ENCODE results near the gene ITGB4.

ITGB4 gene

GRCh38 chr17:75703591-75703990 lies 17.7 kb upstream of the ITGB4 start:
- TF ChIP-seq TAF1 (IDR thresholded peaks at IDR 0.05; ENCODE audit: borderline replicate concordance, insufficient read depth, low read length): no peak
- no peak for TF ChIP-seq SIN3A (IDR thresholded peaks at IDR 0.05; ENCODE audit: borderline replicate concordance, insufficient read depth, low read length)
- TF ChIP-seq REST (IDR thresholded peaks at IDR 0.05; ENCODE audit: insufficient read depth in 1 of 2, low read depth in 2 of 2, low read length in 2 of 2): no peak
- TF ChIP-seq POLR2AphosphoS5 (IDR thresholded peaks at IDR 0.05; ENCODE audit: low read depth, low read length): no peak
- no peak for TF ChIP-seq FOXP2 (optimal IDR thresholded peaks at IDR 0.05; ENCODE audit: borderline replicate concordance, extremely low read depth, extremely low read length, insufficient read depth)

DNA sequence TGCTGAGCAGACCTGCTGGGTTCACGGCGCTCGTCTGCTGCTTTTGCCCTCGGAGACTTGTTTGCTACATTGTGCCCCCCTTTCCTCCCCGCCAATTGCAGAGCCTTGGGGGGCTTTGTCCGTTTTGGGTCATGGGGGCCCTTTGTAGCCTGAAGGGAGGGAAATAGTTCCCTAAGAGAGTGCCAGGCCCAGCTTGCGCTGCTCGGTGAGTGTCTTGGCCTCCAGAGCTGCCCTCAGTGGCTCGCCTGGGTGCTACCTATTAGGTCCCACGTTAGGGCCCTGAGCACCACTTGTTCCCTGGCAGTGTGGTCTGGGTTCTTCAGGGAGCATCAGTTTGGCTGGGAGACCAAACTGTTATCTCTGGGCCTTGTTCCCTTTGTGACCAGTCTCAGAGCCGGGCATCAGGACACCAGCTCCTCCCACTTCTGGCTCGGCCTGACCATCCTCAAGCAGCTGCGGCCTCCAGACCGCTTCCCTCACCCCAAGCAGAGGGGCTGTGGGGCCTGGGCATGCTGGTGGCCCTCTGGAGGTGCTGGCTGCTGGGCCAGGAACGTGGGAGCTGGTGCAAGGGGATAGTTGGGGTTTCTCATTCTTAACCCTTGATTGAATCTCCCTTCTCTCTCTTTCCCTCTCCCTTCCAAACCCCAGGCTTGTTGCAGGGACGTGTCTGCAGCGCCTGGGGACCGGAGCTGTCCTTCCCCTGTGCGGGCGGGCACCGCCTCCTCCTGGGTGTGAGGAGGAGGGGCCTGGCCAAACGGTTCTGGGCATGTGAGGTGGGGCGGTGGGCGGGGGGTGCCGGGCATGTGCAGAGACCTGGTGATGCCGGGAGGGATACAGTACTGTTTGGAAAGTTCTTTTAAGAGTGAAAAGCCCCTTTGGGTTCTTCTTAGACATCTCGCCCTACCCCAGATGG lies 16.0 kb upstream of the ITGB4 start:
- TF ChIP-seq SIN3A (IDR thresholded peaks at IDR 0.05; ENCODE audit: borderline replicate concordance, insufficient read depth, low read length) (no peak), FOXP2 (optimal IDR thresholded peaks at IDR 0.05; ENCODE audit: borderline replicate concordance, extremely low read depth, extremely low read length, insufficient read depth) (no peak), TAF1 (IDR thresholded peaks at IDR 0.05; ENCODE audit: borderline replicate concordance, insufficient read depth, low read length) (no peak), REST (IDR thresholded peaks at IDR 0.05; ENCODE audit: insufficient read depth in 1 of 2, low read depth in 2 of 2, low read length in 2 of 2) (no peak), POLR2AphosphoS5 (IDR thresholded peaks at IDR 0.05; ENCODE audit: low read depth, low read length) (no peak)

DNA sequence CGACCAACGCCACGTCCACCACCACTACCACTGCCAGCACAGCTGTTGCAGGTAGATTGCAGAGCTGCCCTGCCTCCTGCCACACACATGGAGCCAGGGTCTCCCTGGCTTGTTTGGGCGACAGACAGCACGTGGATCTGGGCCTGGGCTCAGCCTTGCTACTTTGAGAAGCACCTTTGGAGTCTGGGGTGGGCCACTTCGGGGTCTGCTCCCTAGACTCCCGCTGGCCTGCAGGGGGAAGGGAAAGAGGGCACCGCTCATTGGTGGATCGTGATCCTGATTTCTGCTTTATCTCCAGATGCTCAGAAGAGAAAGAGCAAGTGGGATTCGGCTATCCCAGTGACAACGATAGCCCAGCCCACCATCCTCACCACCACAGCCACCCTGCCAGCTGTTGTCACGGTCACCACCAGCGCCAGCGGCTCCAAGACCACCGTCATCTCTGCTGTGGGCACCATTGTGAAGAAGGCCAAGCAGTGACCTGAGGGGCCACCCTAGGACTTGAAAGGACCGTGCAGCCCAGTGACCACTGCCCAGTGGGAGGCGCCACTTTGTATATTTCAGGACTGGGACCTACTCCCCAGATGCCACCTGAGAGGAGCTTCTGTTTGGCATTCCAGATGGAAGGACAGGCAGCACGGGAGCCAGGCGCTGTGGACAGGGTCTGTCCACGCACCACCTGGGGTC lies 15.1 kb upstream of the ITGB4 start:
- no peak for TF ChIP-seq TAF1 (IDR thresholded peaks at IDR 0.05; ENCODE audit: borderline replicate concordance, insufficient read depth, low read length)
- TF ChIP-seq SIN3A (IDR thresholded peaks at IDR 0.05; ENCODE audit: borderline replicate concordance, insufficient read depth, low read length): no peak
- no peak for TF ChIP-seq REST (IDR thresholded peaks at IDR 0.05; ENCODE audit: insufficient read depth in 1 of 2, low read depth in 2 of 2, low read length in 2 of 2)
- TF ChIP-seq POLR2AphosphoS5 (IDR thresholded peaks at IDR 0.05; ENCODE audit: low read depth, low read length): no peak
- TF ChIP-seq FOXP2 (optimal IDR thresholded peaks at IDR 0.05; ENCODE audit: borderline replicate concordance, extremely low read depth, extremely low read length, insufficient read depth): no peak

DNA sequence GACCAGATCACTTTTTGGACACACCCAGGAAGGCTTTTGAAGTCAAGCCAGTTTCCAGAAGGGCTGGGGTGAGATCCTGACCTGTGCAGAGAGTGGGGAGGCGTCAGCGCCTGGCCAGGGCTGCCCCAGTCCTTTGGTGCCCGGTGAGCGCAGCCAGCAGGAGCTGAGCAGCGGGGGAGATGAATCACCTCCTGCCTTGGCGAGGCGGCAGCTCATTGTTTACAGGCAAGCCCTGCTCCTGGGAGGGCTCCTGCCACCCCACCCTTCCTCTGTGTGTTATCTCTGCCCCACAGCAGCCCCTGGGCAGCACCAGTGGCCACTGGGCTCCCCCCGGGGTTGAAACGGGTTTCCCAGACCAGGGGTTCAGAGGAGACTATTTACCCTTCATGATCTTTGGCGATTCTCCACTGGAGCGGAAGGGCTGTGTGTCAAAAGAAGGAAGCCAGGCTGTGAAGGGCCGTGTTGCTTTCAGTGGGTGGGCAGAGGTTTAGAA lies 14.1 kb upstream of the ITGB4 start:
- TF ChIP-seq SIN3A (IDR thresholded peaks at IDR 0.05; ENCODE audit: borderline replicate concordance, insufficient read depth, low read length) (no peak), POLR2AphosphoS5 (IDR thresholded peaks at IDR 0.05; ENCODE audit: low read depth, low read length) (no peak), TAF1 (IDR thresholded peaks at IDR 0.05; ENCODE audit: borderline replicate concordance, insufficient read depth, low read length) (no peak), REST (IDR thresholded peaks at IDR 0.05; ENCODE audit: insufficient read depth in 1 of 2, low read depth in 2 of 2, low read length in 2 of 2) (no peak), FOXP2 (optimal IDR thresholded peaks at IDR 0.05; ENCODE audit: borderline replicate concordance, extremely low read depth, extremely low read length, insufficient read depth) (no peak)
